ENCODE measurements around the gene ISG20.

Gene ISG20

DNA sequence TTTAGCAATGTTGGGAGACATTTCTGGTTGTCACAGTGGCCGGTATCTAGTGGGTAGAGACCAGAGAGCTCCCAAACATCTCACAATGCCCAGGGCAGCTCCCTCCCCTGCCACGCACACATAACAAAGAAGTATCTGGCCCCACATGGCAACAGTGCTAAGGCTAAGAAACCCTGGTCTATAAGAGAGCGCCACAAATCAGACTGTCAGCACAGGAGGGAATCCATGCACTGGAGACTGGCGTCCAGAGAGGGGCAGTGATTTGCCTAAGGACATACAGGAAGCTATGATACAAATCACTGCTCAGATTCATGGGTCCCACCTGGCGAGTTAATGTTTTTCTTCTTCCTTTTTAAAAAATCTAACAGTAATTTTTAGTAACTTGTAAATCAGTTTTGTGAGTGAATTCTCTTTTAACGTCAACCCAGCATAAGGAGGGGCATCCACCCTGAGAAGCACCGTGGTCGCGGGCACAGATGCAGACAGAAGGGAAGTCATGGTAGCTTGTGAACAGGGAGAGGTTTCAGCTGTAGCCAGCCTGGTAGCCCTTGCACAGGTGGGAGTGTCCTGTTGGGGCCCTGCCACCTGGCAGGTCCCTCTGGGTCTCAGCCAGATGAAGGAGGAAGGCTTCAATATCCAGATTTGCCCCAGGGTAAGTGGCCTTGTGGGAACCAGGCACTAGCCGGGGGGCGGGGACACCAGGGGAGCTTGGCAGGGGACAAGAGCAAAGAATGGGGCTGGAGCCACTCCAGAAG lies 8.7 kb downstream of the ISG20 start:
- peak in 1 of 2 experiments; percentile 69 for DNase-seq (ENCODE audit: low read depth in 1 of 2, low spot score in 1 of 2)
- in situ Hi-C loops (cut with HindIII; ENCODE audit: low pct_unique_long_range_greater_than_20kb, low sequenced_read_pairs): no loop called here
- TF ChIP-seq JUND (IDR thresholded peaks at IDR 0.05; ENCODE audit: low read depth): no peak

GRCh38 chr15:88648357-88649214 lies 9.8 kb downstream of the ISG20 start:
- TF ChIP-seq JUND (IDR thresholded peaks at IDR 0.05; ENCODE audit: low read depth): no peak
- in situ Hi-C loops (cut with HindIII; ENCODE audit: low pct_unique_long_range_greater_than_20kb, low sequenced_read_pairs): no loop called here
- peak in 1 of 2 experiments; percentile 44 for DNase-seq (ENCODE audit: low read depth in 1 of 2, low spot score in 1 of 2)

GRCh38 chr15:88649286-88649733 lies 10.5 kb downstream of the ISG20 start:
- TF ChIP-seq JUND (IDR thresholded peaks at IDR 0.05; ENCODE audit: low read depth): no peak
- DNase-seq (ENCODE audit: low read depth in 1 of 2, low spot score in 1 of 2): no peak
- in situ Hi-C loops (cut with HindIII; ENCODE audit: low pct_unique_long_range_greater_than_20kb, low sequenced_read_pairs): no loop called here

DNA sequence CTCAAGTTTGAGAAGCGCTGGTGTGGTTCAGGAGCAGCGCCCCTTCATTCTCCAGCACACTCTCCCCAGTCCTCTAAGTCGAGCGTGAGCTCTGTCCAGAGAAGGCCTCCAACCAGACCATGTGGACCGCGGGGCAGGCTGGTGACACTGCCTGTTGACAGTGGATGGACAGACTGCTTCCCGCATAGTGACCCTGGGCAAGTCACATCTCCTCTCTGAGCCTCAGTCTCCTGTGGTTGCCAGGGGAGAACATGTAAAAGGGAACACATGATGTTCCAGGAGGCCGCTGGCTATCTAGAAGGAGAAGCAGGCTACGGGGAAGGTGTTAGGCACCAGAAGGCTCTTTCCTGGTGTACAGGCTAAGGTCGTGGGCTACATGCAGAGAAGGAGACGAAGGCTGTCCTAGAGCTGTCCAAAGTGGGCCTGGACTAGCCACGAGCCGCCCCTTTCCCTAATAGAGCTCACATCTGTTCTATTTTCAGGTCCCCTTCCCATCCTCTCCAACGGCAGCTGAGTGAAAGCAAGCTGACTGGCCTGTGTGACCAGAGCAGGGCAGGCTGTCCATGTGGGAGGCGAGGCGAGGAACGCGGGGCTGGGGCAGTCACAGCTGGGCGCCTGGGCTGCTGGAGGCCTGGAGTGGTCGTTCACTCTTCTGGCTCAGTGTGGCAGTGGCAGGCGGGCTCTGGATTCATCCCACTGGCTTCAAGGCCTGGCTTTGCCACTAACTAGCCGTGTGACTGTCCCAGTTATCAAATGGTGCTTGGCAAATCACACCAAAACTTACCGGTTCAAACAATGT lies 11.1 kb downstream of the ISG20 start:
- in situ Hi-C loops (cut with HindIII; ENCODE audit: low pct_unique_long_range_greater_than_20kb, low sequenced_read_pairs): no loop called here

GRCh38 chr15:88650556-88650955 lies 11.7 kb downstream of the ISG20 start:
- in situ Hi-C loops (cut with HindIII; ENCODE audit: low pct_unique_long_range_greater_than_20kb, low sequenced_read_pairs): no loop called here
- DNase-seq (ENCODE audit: low read depth in 1 of 2, low spot score in 1 of 2): no peak
- TF ChIP-seq JUND (IDR thresholded peaks at IDR 0.05; ENCODE audit: low read depth): no peak

More for the DNA sequence above, 11.1 kb downstream of the ISG20 start:
- DNase-seq (ENCODE audit: low read depth in 1 of 2, low spot score in 1 of 2): no peak
- TF ChIP-seq JUND (IDR thresholded peaks at IDR 0.05; ENCODE audit: low read depth): no peak

DNA sequence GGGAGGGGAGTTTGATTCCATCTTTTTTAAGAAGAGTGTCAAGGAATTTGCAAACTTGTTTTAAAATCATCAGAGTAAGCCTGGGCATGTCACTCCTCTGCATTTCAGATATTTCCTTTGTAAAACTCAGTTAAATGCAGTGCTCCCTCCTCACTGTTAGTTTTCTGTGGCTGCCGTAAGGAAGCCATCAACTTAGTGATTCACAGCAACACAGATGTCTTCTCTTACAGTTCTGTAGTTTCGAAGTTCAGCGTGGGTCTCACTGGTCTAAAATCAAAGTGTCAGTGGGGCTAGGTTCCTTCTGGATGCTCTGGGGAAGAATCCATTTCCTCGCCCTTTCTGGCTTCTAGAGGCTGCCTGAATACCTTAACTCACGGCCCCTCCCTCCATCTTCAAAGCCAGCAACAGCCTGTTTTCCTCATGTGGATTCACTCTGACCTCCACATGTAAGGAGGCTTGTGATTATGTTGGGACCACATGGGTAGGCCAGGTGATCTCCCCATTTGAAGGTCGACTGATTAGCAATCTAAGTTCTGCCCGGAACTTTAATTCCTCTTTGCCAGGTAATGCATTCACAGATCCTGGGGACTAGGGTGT lies 12.4 kb downstream of the ISG20 start:
- in situ Hi-C loops (cut with HindIII; ENCODE audit: low pct_unique_long_range_greater_than_20kb, low sequenced_read_pairs): no loop called here
- no peak for DNase-seq (ENCODE audit: low read depth in 1 of 2, low spot score in 1 of 2)
- TF ChIP-seq JUND (IDR thresholded peaks at IDR 0.05; ENCODE audit: low read depth): no peak

GRCh38 chr15:88651971-88652370 lies 13.2 kb downstream of the ISG20 start:
- DNase-seq (ENCODE audit: low read depth in 1 of 2, low spot score in 1 of 2): no peak
- in situ Hi-C loops (cut with HindIII; ENCODE audit: low pct_unique_long_range_greater_than_20kb, low sequenced_read_pairs): no loop called here
- TF ChIP-seq JUND (IDR thresholded peaks at IDR 0.05; ENCODE audit: low read depth): no peak

GRCh38 chr15:88652456-88653199 lies 13.8 kb downstream of the ISG20 start:
- DNase-seq (ENCODE audit: low read depth in 1 of 2, low spot score in 1 of 2): no peak
- no peak for TF ChIP-seq JUND (IDR thresholded peaks at IDR 0.05; ENCODE audit: low read depth)
- in situ Hi-C loops (cut with HindIII; ENCODE audit: low pct_unique_long_range_greater_than_20kb, low sequenced_read_pairs): no loop called here

- in situ Hi-C loops (cut with HindIII; ENCODE audit: low pct_unique_long_range_greater_than_20kb, low sequenced_read_pairs): no loop called here
- no peak for TF ChIP-seq JUND (IDR thresholded peaks at IDR 0.05; ENCODE audit: low read depth)
- no peak for DNase-seq (ENCODE audit: low read depth in 1 of 2, low spot score in 1 of 2)
Measured at GRCh38 chr15:88653200-88654064, 14.6 kb downstream of the ISG20 start.

DNA sequence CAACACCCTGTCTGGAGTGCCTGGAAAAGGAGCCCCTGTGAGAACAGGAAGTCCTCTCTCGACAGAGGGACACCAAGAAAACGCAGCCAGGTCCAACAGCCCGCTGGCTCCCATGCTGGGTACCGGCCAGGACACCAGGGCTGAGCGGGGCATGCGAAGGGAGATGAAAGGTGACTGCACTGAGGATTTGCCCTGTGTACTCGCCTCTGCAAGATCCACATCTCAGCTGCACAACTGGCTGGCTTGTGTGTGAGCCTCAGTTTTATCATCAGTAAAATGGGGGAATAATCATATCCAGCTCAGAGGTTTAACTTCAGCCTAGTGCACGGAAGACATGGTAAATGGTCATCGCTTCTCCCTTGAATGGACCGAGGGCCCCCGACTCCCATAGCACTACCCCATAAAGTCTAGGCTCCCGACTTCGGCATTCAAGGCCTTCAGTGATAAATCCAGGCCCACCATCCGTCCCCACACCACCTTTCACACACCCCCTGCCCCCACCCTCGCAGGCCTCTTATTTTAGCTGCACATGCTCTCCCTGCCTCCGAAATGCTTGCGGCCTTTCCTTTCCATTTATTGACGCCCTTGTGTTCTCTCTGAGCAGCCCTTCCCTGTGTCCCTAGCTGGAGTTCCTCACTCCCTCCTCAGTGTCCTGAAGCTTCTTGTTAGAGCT lies 15.8 kb downstream of the ISG20 start:
- DNase-seq (ENCODE audit: low read depth in 1 of 2, low spot score in 1 of 2): no peak
- no peak for TF ChIP-seq JUND (IDR thresholded peaks at IDR 0.05; ENCODE audit: low read depth)
- in situ Hi-C loops (cut with HindIII; ENCODE audit: low pct_unique_long_range_greater_than_20kb, low sequenced_read_pairs): no loop called here

Data from T47D (cell line).